ENCODE data around the gene PIEZO1. TPM values are rescaled to one million over a fixed set of nuclear protein-coding genes. Genes with fewer than 3 reads are reported as not detected.

The PIEZO1 gene
- total and polyA plus RNA-seq, 9 of the 15 experiments (the other 6 are each of a cell fraction or from before 2014, with no cell fraction given), result 3.6 to 432 (median 131) TPM

- TF ChIP-seq MEF2A (IDR thresholded peaks at IDR 0.05; ENCODE audit: control insufficient read depth, low read depth, low read length) (no peak), ZBTB43 (CRISPR knock-in tag; IDR thresholded peaks at IDR 0.05) (no peak), YY1 (IDR thresholded peaks at IDR 0.05; ENCODE audit: borderline replicate concordance in 1 of 3, control insufficient read depth in 1 of 3, extremely low read depth in 1 of 3, insufficient read depth in 3 of 3, insufficient read length in 1 of 3, insufficient replicate concordance in 2 of 3, low read depth in 1 of 3, low read length in 2 of 3) (no peak), CTCF (IDR thresholded peaks at IDR 0.05 in 2 of 3, conservative IDR thresholded peaks at IDR 0.05 in 1 of 3; ENCODE audit: insufficient read depth in 2 of 3, low read depth in 1 of 3, low read length in 3 of 3) (peak; percentile 69 to 76 (median 76)), CEBPB (tag; IDR thresholded peaks at IDR 0.05) (no peak)
Measured at GRCh38 chr16:88681084-88681680, 103.8 kb downstream of the PIEZO1 start (continued).
